Type B pancreatic cell (in vitro differentiated cells): ENCODE measurements around the gene SAXO2. TPM values are rescaled to one million over a fixed set of nuclear protein-coding genes. Genes with fewer than 3 reads are reported as not detected.
A peak's percentile ranks its signal among the peaks of the same experiment; 100 is the strongest.
"Not testable (repeated sequence)": the region's sequence is repeated elsewhere in the genome, so short reads cannot be mapped to it uniquely, and the experiment has no call there.

Source experiments
- DNase-seq: peaks from one replicate; pipeline ENCODE4 v3.0.0; 2021; ENCODE audit warnings: mixed read lengths; ENCODE audit not compliant: unreplicated experiment; ENCODE audit errors: extremely low spot score
- H3K27ac Mint-ChIP-seq: 2 replicates; pipeline ENCODE4 v1.8.0; 2021; ENCODE audit warnings: mild to moderate bottlenecking, mixed read lengths
- H3K27me3 Mint-ChIP-seq: 2 replicates; pipeline ENCODE4 v1.8.0; 2021; ENCODE audit warnings: mixed read lengths
- H3K36me3 Mint-ChIP-seq: 2 replicates; pipeline ENCODE4 v1.8.0; 2021; ENCODE audit warnings: mixed read lengths
- H3K4me1 Mint-ChIP-seq: one replicate; pipeline ENCODE4 v1.8.0; 2021; ENCODE audit warnings: mixed read lengths; ENCODE audit not compliant: unreplicated experiment
- H3K4me3 Mint-ChIP-seq: 2 replicates; pipeline ENCODE4 v1.8.0; 2021; ENCODE audit warnings: mild to moderate bottlenecking, mixed read lengths
- H3K9me3 Mint-ChIP-seq: 2 replicates; pipeline ENCODE4 v1.8.0; 2021; ENCODE audit warnings: mixed read lengths
- CTCF ChIP-seq: fragments of 200-600 bp; sonication (generic); conservative IDR thresholded peaks from 2 replicates; pipeline ENCODE4 v1.5.0; 2021; ENCODE audit warnings: antibody characterized with exemption, mild to moderate bottlenecking
- total RNA-seq: library from RNA; stranded (reverse); gene quantifications from 2 replicates; pipeline ENCODE4 v1.2.1, GENCODE V29; 2021; ENCODE audit warnings: low replicate concordance

SAXO2 gene
- total RNA-seq, 1 donor from 2014 or later, result 5.8 TPM

- H3K4me3 Mint-ChIP-seq, result no peak overlapping the region
- TF ChIP-seq CTCF, result no peak
- H3K27me3 Mint-ChIP-seq, result peaks cover 7% of the 10 kb centered on the region
- peak; percentile 16 for DNase-seq
- no peak overlapping the region for H3K27ac Mint-ChIP-seq
- H3K36me3 Mint-ChIP-seq, result no peaks in the 10 kb centered on the region
- no peaks in the 10 kb centered on the region for H3K4me1 Mint-ChIP-seq
- H3K9me3 Mint-ChIP-seq, result no peaks in the 10 kb centered on the region
Measured at GRCh38 chr15:82307714-82308081, 45.1 kb downstream of the SAXO2 start.

GRCh38 chr15:82309802-82310201 is 47.2 kb downstream of the SAXO2 start:
- H3K36me3 Mint-ChIP-seq, result no peaks in the 10 kb centered on the region

GRCh38 chr15:82311321-82311720 is 48.7 kb downstream of the SAXO2 start:
- H3K36me3 Mint-ChIP-seq, H3K4me1 Mint-ChIP-seq, H3K27ac Mint-ChIP-seq, H3K4me3 Mint-ChIP-seq, H3K9me3 Mint-ChIP-seq: not testable (repeated sequence)
- peaks cover 10% of the 10 kb centered on the region for H3K27me3 Mint-ChIP-seq
- peak; percentile 11 for DNase-seq

More at GRCh38 chr15:82309802-82310201, 47.2 kb downstream of the SAXO2 start:
- no peak for TF ChIP-seq CTCF
- no peaks in the 10 kb centered on the region for H3K4me1 Mint-ChIP-seq
- peaks cover 10% of the 10 kb centered on the region for H3K27me3 Mint-ChIP-seq
- H3K27ac Mint-ChIP-seq, result no peak overlapping the region
- H3K9me3 Mint-ChIP-seq, result no peaks in the 10 kb centered on the region
- H3K4me3 Mint-ChIP-seq, result no peak overlapping the region
- no peak for DNase-seq

GRCh38 chr15:82312586-82313349 is 50.1 kb downstream of the SAXO2 start:
- TF ChIP-seq CTCF, result no peak
- H3K27me3 Mint-ChIP-seq, result peaks cover 10% of the 10 kb centered on the region
- H3K36me3 Mint-ChIP-seq, result no peaks in the 10 kb centered on the region
- no peak overlapping the region for H3K4me3 Mint-ChIP-seq
- peak; percentile 51 for DNase-seq
- H3K9me3 Mint-ChIP-seq, result no peaks in the 10 kb centered on the region
- no peak overlapping the region for H3K27ac Mint-ChIP-seq
- no peaks in the 10 kb centered on the region for H3K4me1 Mint-ChIP-seq

GRCh38 chr15:82313446-82313845 is 50.8 kb downstream of the SAXO2 start:
- peaks cover 10% of the 10 kb centered on the region for H3K27me3 Mint-ChIP-seq
- peak; percentile 48 for DNase-seq
- H3K9me3 Mint-ChIP-seq, result no peaks in the 10 kb centered on the region
- no peak overlapping the region for H3K27ac Mint-ChIP-seq
- no peaks in the 10 kb centered on the region for H3K4me1 Mint-ChIP-seq
- no peak for TF ChIP-seq CTCF
- no peak overlapping the region for H3K4me3 Mint-ChIP-seq
- H3K36me3 Mint-ChIP-seq, result no peaks in the 10 kb centered on the region

- H3K27me3 Mint-ChIP-seq, result peaks cover 10% of the 10 kb centered on the region
- not testable (repeated sequence) for H3K36me3 Mint-ChIP-seq, H3K27ac Mint-ChIP-seq, DNase-seq, H3K4me3 Mint-ChIP-seq, H3K4me1 Mint-ChIP-seq, H3K9me3 Mint-ChIP-seq
Measured at GRCh38 chr15:82313951-82314768, 51.5 kb downstream of the SAXO2 start.
